H1 (cell line): ENCODE results near the gene CELF2. TPM values are rescaled to one million over a fixed set of nuclear protein-coding genes. Genes with fewer than 3 reads are reported as not detected.
"Not testable (repeated sequence)": the region's sequence is repeated elsewhere in the genome, so short reads cannot be mapped to it uniquely, and the experiment has no call there.

Experiments
- CTCF ChIA-PET: fragments of 300-600 bp; sonication (Branson Sonifier 250); formaldehyde crosslinking; loops from one replicate; lab custom pipeline; 2021; ENCODE audit not compliant: partially characterized antibody; lab: Charles Lee
- POLR2A ChIA-PET: fragments of 300-600 bp; sonication (Branson Sonifier 250); formaldehyde crosslinking; loops from one replicate; lab custom pipeline; 2021; ENCODE audit warnings: inconsistent platforms; ENCODE audit not compliant: partially characterized antibody; lab: Charles Lee
- DNase-seq, 2 experiments: peaks; one replicate each; pipeline versions ENCODE4 v3.0.0 to v3.0.0-alpha.2; 2010 to 2022; ENCODE audit warnings: low spot score in 2 of 2, low read depth in 1 of 2, mixed read lengths in 1 of 2
- FAIRE-seq: peaks from 2 replicates; lab custom pipeline; 2011; peaks lifted over from hg19 to GRCh38; lab: Jason Lieb, UNC
- H2AFZ ChIP-seq: 2 replicates; pipeline ENCODE4 v1.8.1; 2012; ENCODE audit warnings: low read length, inconsistent platforms
- H2AK5ac ChIP-seq: 2 replicates; pipeline ENCODE4 v1.6.1; 2013; ENCODE audit warnings: low read depth, low read length
- H2BK120ac ChIP-seq: replicated peaks from 2 replicates; pipeline ENCODE3; 2013; ENCODE audit warnings: low read depth, low read length, inconsistent platforms
- H2BK12ac ChIP-seq: 2 replicates; pipeline ENCODE4 v1.6.1; 2013; ENCODE audit warnings: low read depth, low read length
- H2BK15ac ChIP-seq: 2 replicates; pipeline ENCODE4 v1.6.1; 2013; ENCODE audit warnings: low read length
- H2BK20ac ChIP-seq: 2 replicates; pipeline ENCODE4 v1.6.1; 2013; ENCODE audit warnings: low read length
- H2BK5ac ChIP-seq: 2 replicates; pipeline ENCODE4 v1.6.1; 2013; ENCODE audit warnings: low read depth, low read length
- H3K14ac ChIP-seq: 2 replicates; pipeline ENCODE4 v1.6.1; 2013; ENCODE audit warnings: inconsistent platforms; ENCODE audit not compliant: insufficient read length
- H3K18ac ChIP-seq: 2 replicates; pipeline ENCODE4 v1.6.1; 2013; ENCODE audit warnings: low read length; ENCODE audit errors: extremely low read depth
- H3K23ac ChIP-seq: 2 replicates; pipeline ENCODE4 v1.6.1; 2013; ENCODE audit warnings: inconsistent platforms; ENCODE audit not compliant: insufficient read length
- H3K23me2 ChIP-seq: 2 replicates; pipeline ENCODE4 v1.6.1; 2013; ENCODE audit warnings: low read depth, low read length
- H3K27ac ChIP-seq: 2 replicates; pipeline ENCODE4 v1.6.1; 2011; ENCODE audit warnings: low read depth, low read length, inconsistent platforms
- H3K27me3 ChIP-seq, 4 experiments: replicated peaks in 1 of 4; 1 replicate in 1 of 4; 2 replicates in 3 of 4; pipeline versions ENCODE4 v1.6.1 to v1.8.1; 2011 to 2013; ENCODE audit warnings: low read length in 3 of 4, mild to moderate bottlenecking in 3 of 4, inconsistent platforms in 2 of 4, mixed read lengths in 2 of 4, moderate library complexity in 1 of 4; ENCODE audit not compliant: control insufficient read depth in 3 of 4, insufficient read depth in 3 of 4; ENCODE audit errors: extremely low read depth in 1 of 4
- H3K36me3 ChIP-seq, 4 experiments: 2 replicates each; pipeline versions ENCODE4 v1.6.1 to v1.8.1; 2011 to 2013; ENCODE audit warnings: mild to moderate bottlenecking in 4 of 4, low read length in 3 of 4, moderate library complexity in 2 of 4, control low read depth in 1 of 4, inconsistent platforms in 1 of 4; ENCODE audit not compliant: insufficient read depth in 4 of 4, control insufficient read depth in 2 of 4
- H3K4ac ChIP-seq: replicated peaks from 2 replicates; pipeline ENCODE3; 2013; ENCODE audit warnings: low read length, low read depth, mixed read lengths, inconsistent platforms; ENCODE audit not compliant: insufficient read length
- H3K4me1 ChIP-seq, 4 experiments: replicated peaks in 1 of 4; 1 replicate in 1 of 4; 2 replicates in 3 of 4; pipeline versions ENCODE4 v1.6.1 to v1.8.1; 2011 to 2013; ENCODE audit warnings: low read length in 3 of 4, inconsistent platforms in 2 of 4, mixed read lengths in 1 of 4; ENCODE audit not compliant: insufficient read depth in 4 of 4, control insufficient read depth in 3 of 4
- H3K4me2 ChIP-seq, 2 experiments: 2 replicates each; pipeline versions ENCODE4 v1.6.1 to v1.8.1; 2011 to 2013; ENCODE audit warnings: low read depth in 2 of 2, low read length in 2 of 2, control low read depth in 1 of 2, inconsistent platforms in 1 of 2, mild to moderate bottlenecking in 1 of 2; ENCODE audit not compliant: insufficient read depth in 1 of 2
- H3K4me3 ChIP-seq, 4 experiments: fragments of 200-600, 300-600 bp in 1 of 4; sonication (generic), shearing (Covaris generic), sonication (Bioruptor Twin) in 1 of 4; 2 replicates each; pipeline versions ENCODE4 v1.5.1 to v1.8.1; 2011 to 2016; ENCODE audit warnings: low read length in 4 of 4, low read depth in 3 of 4, control low read depth in 2 of 4, inconsistent platforms in 2 of 4, mild to moderate bottlenecking in 2 of 4, mixed read lengths in 1 of 4, moderate library complexity in 1 of 4; ENCODE audit not compliant: insufficient read depth in 2 of 4; ENCODE audit errors: extremely low read depth in 1 of 4
- H3K56ac ChIP-seq: replicated peaks from 2 replicates; pipeline ENCODE3; 2013; ENCODE audit warnings: low read depth, mild to moderate bottlenecking, mixed read lengths, low read length, inconsistent platforms; ENCODE audit not compliant: insufficient read length
- H3K79me1 ChIP-seq: 2 replicates; pipeline ENCODE4 v1.6.1; 2013; ENCODE audit warnings: low read depth, low read length, control low read depth
- H3K79me2 ChIP-seq, 2 experiments: 2 replicates each; pipeline versions ENCODE4 v1.6.1 to v1.8.1; 2012 to 2013; ENCODE audit warnings: low read length in 2 of 2, mild to moderate bottlenecking in 2 of 2, inconsistent platforms in 1 of 2; ENCODE audit not compliant: insufficient read depth in 2 of 2, control insufficient read depth in 1 of 2
- H3K9ac ChIP-seq, 4 experiments: replicated peaks in 1 of 4; 1 replicate in 1 of 4; 2 replicates in 3 of 4; pipeline versions ENCODE4 v1.6.1 to v1.8.1; 2011 to 2013; ENCODE audit warnings: low read depth in 3 of 4, low read length in 3 of 4, control low read depth in 2 of 4, mild to moderate bottlenecking in 2 of 4, moderate library complexity in 2 of 4, inconsistent platforms in 1 of 4; ENCODE audit errors: extremely low read depth in 1 of 4
- H3K9me3 ChIP-seq, 2 experiments: 2 replicates each; pipeline versions ENCODE4 v1.6.1 to v1.8.1; 2012 to 2013; ENCODE audit warnings: mild to moderate bottlenecking in 2 of 2, moderate library complexity in 2 of 2, control low read depth in 1 of 2, inconsistent platforms in 1 of 2, low read depth in 1 of 2, low read length in 1 of 2, mixed read lengths in 1 of 2; ENCODE audit not compliant: insufficient read depth in 2 of 2
- H4K20me1 ChIP-seq, 2 experiments: replicated peaks in 1 of 2; 2 replicates each; pipeline versions ENCODE3 to v1.8.1; 2011 to 2013; ENCODE audit warnings: inconsistent platforms in 2 of 2, low read length in 2 of 2, mild to moderate bottlenecking in 1 of 2; ENCODE audit not compliant: insufficient read depth in 2 of 2, control insufficient read depth in 1 of 2
- H4K5ac ChIP-seq: 2 replicates; pipeline ENCODE4 v1.6.1; 2013; ENCODE audit warnings: low read length, low read depth, mixed read lengths, inconsistent platforms; ENCODE audit not compliant: insufficient read length
- H4K8ac ChIP-seq: 2 replicates; pipeline ENCODE4 v1.8.0; 2013; ENCODE audit warnings: mild to moderate bottlenecking, moderate library complexity, low read length, inconsistent platforms; ENCODE audit not compliant: insufficient read depth; ENCODE audit errors: extremely low read depth
- H4K91ac ChIP-seq: replicated peaks from 2 replicates; pipeline ENCODE3; 2013; ENCODE audit warnings: low read length, mixed read lengths, inconsistent platforms; ENCODE audit not compliant: insufficient read length
- CTCF ChIP-seq, 3 experiments: IDR thresholded peaks; 1 replicate in 2 of 3; 2 replicates in 1 of 3; pipeline versions ENCODE4 v1.5.1 to v1.6.1; 2011; ENCODE audit warnings: low read length in 3 of 3, mild to moderate bottlenecking in 3 of 3, inconsistent platforms in 2 of 3, low read depth in 1 of 3, moderate library complexity in 1 of 3; ENCODE audit not compliant: insufficient read depth in 1 of 3; ENCODE audit errors: control extremely low read depth in 1 of 3
- HDAC6 ChIP-seq: IDR thresholded peaks from one replicate; pipeline ENCODE4 v1.7.1; 2012; ENCODE audit warnings: low read depth, mild to moderate bottlenecking, inconsistent platforms, low read length, moderate library complexity
- WGBS, 2 experiments: shearing (Covaris generic) in 1 of 2; methylation state at CpG; one replicate each; pipeline versions ENCODE4 v1.1.6 to v1.1.7; 2013 to 2015; ENCODE audit warnings: low lambda C conversion rate in 2 of 2, mixed read lengths in 2 of 2, inconsistent platforms in 1 of 2, low coverage in 1 of 2, missing lambda C conversion rate in 1 of 2; ENCODE audit not compliant: insufficient replicate concordance in 2 of 2, insufficient coverage in 1 of 2, insufficient read length in 1 of 2; ENCODE audit errors: extremely low coverage in 1 of 2, missing lambda C conversion rate in 1 of 2; 5-methylcytosine and 5-hydroxymethylcytosine counted together
- polyA plus RNA-seq, 7 experiments: library from polyadenylated mRNA; depleted of rRNA in 3 of 7; stranded (reverse) in 5 of 7; unstranded in 2 of 7; fragments of >200 nt in 5 of 7; fragments of 200-250 nt in 2 of 7; gene quantifications; 1 replicate in 5 of 7; 2 replicates in 1 of 7; 4 replicates in 1 of 7; pipeline versions ENCODE4 v1.2.1 to v1.2.3, GENCODE V29; 2011 to 2013; ENCODE audit warnings: missing spikeins in 2 of 7, mixed read lengths in 2 of 7
- total RNA-seq: library from RNA; stranded (reverse); fragmentation: NEBNext Ultra II Directional; extraction: Animal tissue kit (Norgen Biotek cat#: 25700); gene quantifications from 2 replicates; pipeline ENCODE4 v1.2.1, GENCODE V29; 2021

The CELF2 gene
- total and polyA plus RNA-seq, 2 of the 8 experiments (the other 6 are each of a cell fraction or from before 2014, with no cell fraction given) = 18.3 to 22.7 TPM

- TF ChIP-seq CTCF (IDR thresholded peaks at IDR 0.05; ENCODE audit: control extremely low read depth in 1 of 3, insufficient read depth in 1 of 3, low read depth in 1 of 3, low read length in 3 of 3) = no peak
- no peak for TF ChIP-seq HDAC6
These were observed 20.6 kb upstream of the CELF2 start (continued) for GRCh38 chr10:10996966-10997620.

- WGBS, 2 experiments = 99% methylated on average over 4 of the region's 4 CpGs; no CpG with 5 or more reads in 1 of the 2 experiments
- H3K9ac ChIP-seq, H3K23ac ChIP-seq, FAIRE-seq, H3K27ac ChIP-seq, H3K56ac ChIP-seq, H2BK15ac ChIP-seq, H4K5ac ChIP-seq, H3K4me2 ChIP-seq, H3K14ac ChIP-seq, H3K36me3 ChIP-seq, H3K79me1 ChIP-seq, H3K4me1 ChIP-seq, H4K20me1 ChIP-seq, H2BK12ac ChIP-seq, H2BK120ac ChIP-seq, H3K4me3 ChIP-seq, CTCF ChIA-PET, H3K4ac ChIP-seq, H3K9me3 ChIP-seq, H3K23me2 ChIP-seq, H3K79me2 ChIP-seq, DNase-seq, H4K8ac ChIP-seq, H4K91ac ChIP-seq, H2BK20ac ChIP-seq, H2BK5ac ChIP-seq, H2AK5ac ChIP-seq, H3K18ac ChIP-seq, H3K27me3 ChIP-seq, H2AFZ ChIP-seq, POLR2A ChIA-PET: not testable (repeated sequence)
These were observed 18.2 kb upstream of the CELF2 start for GRCh38 chr10:10999501-10999900.
